ENCODE data around the gene CETN3. TPM values are rescaled to one million over a fixed set of nuclear protein-coding genes. Genes with fewer than 3 reads are reported as not detected.

The CETN3 gene
- total and polyA plus RNA-seq, 9 of the 15 experiments (the other 6 are each of a cell fraction or from before 2014, with no cell fraction given) = 43.3 to 113 (median 82.4) TPM

GRCh38 chr5:90446961-90447360, 37.4 kb upstream of the CETN3 start:
- POLR2A ChIA-PET = interaction anchor here (0.5 kb wide), 1 partner anchor 52 kb away, joined by 4 read pairs; no protein-coding TSS in a partner anchor
- Histone ChIP-seq H3K79me2 (ENCODE audit: control insufficient read depth, insufficient read depth, low read length) (no peaks in the 10 kb centered on the region), H3K4me1 (replicated peaks in 1 of 2; ENCODE audit: control insufficient read depth in 2 of 2, insufficient read depth in 2 of 2, low read length in 2 of 2) (no peaks in the 10 kb centered on the region), H3K9me3 (replicated peaks; ENCODE audit: control insufficient read depth, insufficient read depth, low read depth, low read length) (no peaks in the 10 kb centered on the region), H3K36me3 (ENCODE audit: control insufficient read depth, insufficient read depth, low read length) (no peaks in the 10 kb centered on the region), H3K27ac (ENCODE audit: extremely low read depth, low read depth, low read length) (no peak overlapping the region), H2AFZ (ENCODE audit: low read depth, low read length) (no peak overlapping the region), H3K9ac (ENCODE audit: insufficient read depth in 1 of 2, low read depth in 2 of 2, low read length in 2 of 2) (no peak overlapping the region), H3K9me1 (ENCODE audit: control insufficient read depth, insufficient read depth, low read length) (no peaks in the 10 kb centered on the region), H3K27me3 (ENCODE audit: control insufficient read depth in 2 of 2, insufficient read depth in 2 of 2, low read length in 2 of 2) (no peaks in the 10 kb centered on the region), H3K4me3 (no peak overlapping the region), H4K20me1 (replicated peaks; ENCODE audit: control insufficient read depth, insufficient read depth, low read length) (no peaks in the 10 kb centered on the region), H3K4me2 (ENCODE audit: insufficient read depth, low read length) (no peak overlapping the region)
- ATAC-seq (no peak), DNase-seq (ENCODE audit: extremely low read depth in 1 of 4, low spot score in 3 of 4) (no peak), FAIRE-seq (no peak)
- TF ChIP-seq ZNF217 (CRISPR knock-in tag; IDR thresholded peaks at IDR 0.05) (no peak), POLR2AphosphoS2 (IDR thresholded peaks at IDR 0.05; ENCODE audit: low read length) (no peak), TEAD4 (IDR thresholded peaks at IDR 0.05; ENCODE audit: low read length) (no peak), TEAD4 (CRISPR knock-in tag; IDR thresholded peaks at IDR 0.05; ENCODE audit: borderline replicate concordance) (no peak), SPI1 (IDR thresholded peaks at IDR 0.05; ENCODE audit: borderline replicate concordance, low read depth, low read length) (no peak), ZC3H8 (IDR thresholded peaks at IDR 0.05) (no peak), MAZ (CRISPR knock-in tag; conservative IDR thresholded peaks at IDR 0.05 in 1 of 2, IDR thresholded peaks at IDR 0.05 in 1 of 2) (no peak), MEIS2 (IDR thresholded peaks at IDR 0.05; ENCODE audit: partially characterized antibody) (no peak), HCFC1 (IDR thresholded peaks at IDR 0.05; ENCODE audit: low read depth, low read length) (no peak), TFAM (CRISPR knock-in tag; conservative IDR thresholded peaks at IDR 0.05) (no peak), ARNT (IDR thresholded peaks at IDR 0.05) (no peak), ZNF146 (CRISPR knock-in tag; IDR thresholded peaks at IDR 0.05; ENCODE audit: unreplicated experiment) (no peak), ZNF583 (CRISPR knock-in tag; IDR thresholded peaks at IDR 0.05) (no peak)
- TF ChIP-seq, protein P1, sequence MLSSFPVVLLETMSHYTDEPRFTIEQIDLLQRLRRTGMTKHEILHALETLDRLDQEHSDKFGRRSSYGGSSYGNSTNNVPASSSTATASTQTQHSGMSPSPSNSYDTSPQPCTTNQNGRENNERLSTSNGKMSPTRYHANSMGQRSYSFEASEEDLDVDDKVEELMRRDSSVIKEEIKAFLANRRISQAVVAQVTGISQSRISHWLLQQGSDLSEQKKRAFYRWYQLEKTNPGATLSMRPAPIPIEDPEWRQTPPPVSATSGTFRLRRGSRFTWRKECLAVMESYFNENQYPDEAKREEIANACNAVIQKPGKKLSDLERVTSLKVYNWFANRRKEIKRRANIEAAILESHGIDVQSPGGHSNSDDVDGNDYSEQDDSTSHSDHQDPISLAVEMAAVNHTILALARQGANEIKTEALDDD (IDR thresholded peaks at IDR 0.05) = no peak
- TF ChIP-seq, protein P2, sequence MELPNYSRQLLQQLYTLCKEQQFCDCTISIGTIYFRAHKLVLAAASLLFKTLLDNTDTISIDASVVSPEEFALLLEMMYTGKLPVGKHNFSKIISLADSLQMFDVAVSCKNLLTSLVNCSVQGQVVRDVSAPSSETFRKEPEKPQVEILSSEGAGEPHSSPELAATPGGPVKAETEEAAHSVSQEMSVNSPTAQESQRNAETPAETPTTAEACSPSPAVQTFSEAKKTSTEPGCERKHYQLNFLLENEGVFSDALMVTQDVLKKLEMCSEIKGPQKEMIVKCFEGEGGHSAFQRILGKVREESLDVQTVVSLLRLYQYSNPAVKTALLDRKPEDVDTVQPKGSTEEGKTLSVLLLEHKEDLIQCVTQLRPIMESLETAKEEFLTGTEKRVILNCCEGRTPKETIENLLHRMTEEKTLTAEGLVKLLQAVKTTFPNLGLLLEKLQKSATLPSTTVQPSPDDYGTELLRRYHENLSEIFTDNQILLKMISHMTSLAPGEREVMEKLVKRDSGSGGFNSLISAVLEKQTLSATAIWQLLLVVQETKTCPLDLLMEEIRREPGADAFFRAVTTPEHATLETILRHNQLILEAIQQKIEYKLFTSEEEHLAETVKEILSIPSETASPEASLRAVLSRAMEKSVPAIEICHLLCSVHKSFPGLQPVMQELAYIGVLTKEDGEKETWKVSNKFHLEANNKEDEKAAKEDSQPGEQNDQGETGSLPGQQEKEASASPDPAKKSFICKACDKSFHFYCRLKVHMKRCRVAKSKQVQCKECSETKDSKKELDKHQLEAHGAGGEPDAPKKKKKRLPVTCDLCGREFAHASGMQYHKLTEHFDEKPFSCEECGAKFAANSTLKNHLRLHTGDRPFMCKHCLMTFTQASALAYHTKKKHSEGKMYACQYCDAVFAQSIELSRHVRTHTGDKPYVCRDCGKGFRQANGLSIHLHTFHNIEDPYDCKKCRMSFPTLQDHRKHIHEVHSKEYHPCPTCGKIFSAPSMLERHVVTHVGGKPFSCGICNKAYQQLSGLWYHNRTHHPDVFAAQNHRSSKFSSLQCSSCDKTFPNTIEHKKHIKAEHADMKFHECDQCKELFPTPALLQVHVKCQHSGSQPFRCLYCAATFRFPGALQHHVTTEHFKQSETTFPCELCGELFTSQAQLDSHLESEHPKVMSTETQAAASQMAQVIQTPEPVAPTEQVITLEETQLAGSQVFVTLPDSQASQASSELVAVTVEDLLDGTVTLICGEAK (IDR thresholded peaks at IDR 0.05) = no peak
- TF ChIP-seq, protein P2 (CRISPR knock-in tag; IDR thresholded peaks at IDR 0.05) = no peak
- no TSS peak for BruUV-seq (replicated peaks)
- intact Hi-C loops (cut with micrococcal nuclease) (loop anchor here (10.0 kb wide), 1 partner anchor 258 kb away; no protein-coding TSS in a partner anchor), in situ Hi-C loops (cut with MboI) (no loop called here)
- CTCF ChIA-PET (ENCODE audit: low intra/inter-chr PET ratio) = no interaction called here

All from K562 (cell line).